Keratinocyte (primary cell): ENCODE data around the gene CORO2B.

Experiments used
- CTCF ChIP-seq, 3 experiments: IDR thresholded peaks in 1 of 3; conservative IDR thresholded peaks in 1 of 3; optimal IDR thresholded peaks in 1 of 3; 2 replicates in 2 of 3; 3 replicates in 1 of 3; pipeline versions ENCODE3 to v1.5.1; 2011; ENCODE audit warnings: low read length in 3 of 3, mild to moderate bottlenecking in 3 of 3, moderate library complexity in 2 of 3, control low read depth in 1 of 3, inconsistent platforms in 1 of 3; ENCODE audit not compliant: insufficient read depth in 2 of 3; ENCODE audit errors: extremely low read depth in 1 of 3
- EZH2 ChIP-seq: IDR thresholded peaks from one replicate; pipeline ENCODE4 v1.6.1; 2012; ENCODE audit warnings: inconsistent platforms, mild to moderate bottlenecking, low read length, moderate library complexity

GRCh38 chr15:68634531-68634930 lies 55.7 kb downstream of the CORO2B start:
- TF ChIP-seq CTCF (optimal IDR thresholded peaks at IDR 0.05 in 1 of 3, IDR thresholded peaks at IDR 0.05 in 1 of 3, conservative IDR thresholded peaks at IDR 0.05 in 1 of 3; ENCODE audit: extremely low read depth in 1 of 3, insufficient read depth in 2 of 3, low read length in 3 of 3) (no peak), EZH2 (no peak)
